GM18526 (cell line): Measurements from ENCODE around the gene OXSR1.

Source experiments
- POLR2A ChIP-seq: IDR thresholded peaks from 3 replicates; pipeline ENCODE4 v1.6.1; 2011; ENCODE audit not compliant: insufficient read length; ENCODE audit errors: extremely low read depth

The OXSR1 gene

DNA sequence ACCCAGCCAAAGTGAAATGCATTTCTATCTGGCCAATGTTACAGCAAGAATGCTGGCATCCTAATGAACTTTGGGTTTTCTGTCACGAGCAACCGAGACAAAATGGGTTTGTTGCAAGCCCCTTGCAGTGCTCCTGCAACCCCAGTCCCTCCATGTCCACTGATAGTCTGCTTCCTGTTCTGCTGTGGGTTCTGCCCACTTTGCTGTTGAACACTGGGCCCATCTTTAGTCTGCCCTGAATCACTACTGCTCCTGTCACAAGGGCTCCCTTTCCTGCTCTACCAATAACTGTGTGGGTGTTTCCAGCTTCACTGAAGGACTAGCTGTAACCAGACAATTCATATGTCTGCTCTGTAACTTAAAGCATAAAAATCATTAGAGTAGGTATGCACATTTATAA is 12.7 kb upstream of the OXSR1 start:
- TF ChIP-seq POLR2A: no peak

DNA sequence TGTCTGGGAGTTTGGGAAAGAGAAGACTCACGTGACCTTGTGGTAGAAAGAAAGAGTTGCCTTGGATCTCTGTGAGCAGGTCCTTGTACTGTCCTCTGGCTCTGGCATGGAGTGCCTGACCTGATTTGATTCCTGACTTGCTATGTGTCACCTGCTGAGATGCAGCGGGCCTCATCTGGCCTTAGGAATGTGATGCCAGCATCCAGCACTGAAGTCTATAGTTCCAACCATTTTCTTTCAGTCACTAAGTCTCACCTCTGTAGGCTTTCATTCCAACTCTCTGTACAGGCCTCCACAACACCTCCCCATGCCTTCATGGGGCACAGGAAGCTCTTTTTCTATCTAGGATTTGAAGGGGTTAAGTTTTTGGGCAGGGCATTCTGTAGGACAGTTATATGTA is 12.1 kb upstream of the OXSR1 start:
- no peak for TF ChIP-seq POLR2A

DNA sequence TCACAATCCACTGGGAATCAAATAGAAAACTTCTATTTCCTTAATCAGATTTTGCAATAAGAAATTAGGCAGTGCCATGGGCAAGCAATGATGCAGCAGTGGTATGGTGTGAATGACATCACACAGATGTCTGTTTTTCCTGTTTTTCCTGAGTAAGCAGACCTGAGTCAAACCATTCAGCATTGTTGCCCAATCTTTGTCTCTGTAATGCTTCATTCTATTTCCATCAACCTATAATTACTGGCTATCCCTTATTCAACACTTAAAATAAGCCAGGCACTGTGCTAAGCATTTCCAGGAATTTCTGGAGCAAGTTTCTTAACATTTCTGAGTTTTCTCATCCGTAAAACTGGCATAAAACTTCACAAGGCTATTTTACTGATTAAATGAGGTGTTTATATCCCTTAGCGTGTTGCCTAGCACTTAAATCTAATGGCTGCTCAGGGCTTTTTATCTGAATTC is 11.3 kb upstream of the OXSR1 start:
- no peak for TF ChIP-seq POLR2A

DNA sequence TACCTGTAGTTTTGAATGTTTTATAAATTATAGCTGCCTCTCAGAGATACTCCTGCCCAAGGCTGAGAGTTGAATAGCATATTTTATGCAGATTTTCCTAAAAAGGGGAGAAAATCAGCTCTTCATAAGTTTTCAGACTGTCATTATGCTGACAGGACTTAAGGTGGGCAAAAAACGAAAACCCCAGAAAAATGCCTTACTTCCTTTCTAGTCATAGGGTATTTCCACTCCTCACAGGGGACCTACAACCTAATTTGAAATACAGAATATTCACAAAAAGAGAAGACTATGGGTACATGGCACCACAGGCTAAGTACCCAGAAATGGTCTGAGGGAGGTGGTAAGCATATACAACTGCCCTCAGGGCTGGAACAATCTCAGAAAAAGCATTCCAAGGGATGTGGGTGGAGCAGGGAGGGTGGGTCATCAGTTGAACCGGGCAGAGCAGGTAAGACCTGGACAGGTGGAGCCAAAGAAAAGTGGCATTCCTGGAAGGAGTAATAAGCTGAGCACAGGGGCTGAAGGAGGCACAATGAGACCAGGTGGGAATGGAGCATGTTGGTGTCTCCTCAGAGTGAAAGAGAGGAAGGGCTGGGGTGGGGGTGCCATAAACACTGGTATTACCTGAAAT is 10.6 kb upstream of the OXSR1 start:
- no peak for TF ChIP-seq POLR2A

DNA sequence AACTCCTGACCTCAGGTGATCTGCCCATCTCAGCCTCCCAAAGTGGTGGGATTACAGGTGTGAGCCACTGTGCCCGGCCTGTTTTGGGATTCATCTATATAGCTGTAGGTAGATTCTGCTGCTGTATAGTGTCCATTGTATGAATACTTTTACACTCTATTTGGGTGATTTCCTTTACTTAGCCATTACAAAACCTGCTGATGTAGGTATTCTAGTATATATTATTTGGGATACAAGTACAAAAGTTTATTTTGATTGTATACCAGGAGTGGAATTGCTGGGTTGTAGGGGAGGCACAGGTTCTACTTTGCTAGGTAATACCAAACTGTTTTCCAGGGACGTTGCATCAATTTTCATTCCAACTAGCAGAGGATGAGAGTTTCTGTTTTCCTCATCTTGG is 9.5 kb upstream of the OXSR1 start:
- no peak for TF ChIP-seq POLR2A

DNA sequence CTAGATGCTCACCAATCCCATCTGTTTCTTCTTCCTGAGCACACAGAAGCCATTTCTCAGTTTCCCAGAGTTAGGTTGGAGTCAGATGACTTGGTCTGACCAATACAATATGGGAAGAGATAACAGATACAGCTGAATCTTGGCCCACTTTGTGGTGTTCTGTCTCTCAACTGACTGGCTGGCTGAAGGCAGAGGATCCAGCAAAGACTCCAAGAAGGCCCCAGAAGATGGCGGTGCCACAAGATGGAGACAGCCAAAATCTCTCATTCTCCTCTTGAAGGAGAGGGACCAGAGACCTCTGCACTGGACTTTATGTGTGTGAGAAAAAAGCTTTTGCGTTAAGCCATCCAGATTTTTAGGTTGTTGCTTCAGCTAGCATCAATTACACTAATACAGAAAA is 8.2 kb upstream of the OXSR1 start:
- TF ChIP-seq POLR2A: no peak

DNA sequence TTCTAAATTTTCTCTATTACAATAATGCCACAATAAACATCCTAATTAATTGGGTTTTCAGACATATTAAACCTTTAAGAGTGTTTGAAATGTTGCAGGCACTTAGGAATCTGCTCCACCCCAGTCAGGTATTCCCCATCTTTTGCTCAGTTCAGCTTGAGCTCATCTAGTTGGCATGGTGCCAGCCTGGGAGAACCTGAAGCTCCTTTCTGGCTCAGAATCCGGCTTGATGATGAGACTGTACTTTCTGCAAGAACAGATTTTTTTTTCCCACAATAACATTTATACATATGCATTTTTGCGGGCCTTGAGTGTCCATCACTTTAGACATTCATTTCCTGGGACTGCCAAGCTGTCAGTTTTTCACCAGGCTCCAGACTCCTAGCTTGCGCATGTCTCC is 7.7 kb upstream of the OXSR1 start:
- TF ChIP-seq POLR2A: no peak

DNA sequence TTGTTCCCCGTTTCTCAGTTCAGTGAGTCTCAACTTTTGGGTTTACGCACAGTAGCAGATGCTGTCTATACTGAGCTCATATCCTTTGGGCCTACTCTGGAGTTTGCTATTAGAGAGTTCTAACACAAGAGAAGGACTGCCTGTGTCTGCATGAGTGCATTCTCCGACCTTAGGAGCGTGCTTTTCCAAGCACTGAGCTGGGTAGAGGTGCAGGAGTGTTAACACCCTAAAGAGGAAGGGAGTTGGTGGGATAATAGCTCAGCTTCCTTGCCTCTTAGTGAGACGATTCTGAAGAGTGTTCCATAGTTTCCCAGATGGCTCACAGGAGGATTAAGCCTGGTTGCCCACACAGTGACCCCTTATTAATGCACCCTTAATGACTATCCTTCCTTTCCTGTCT is 6.9 kb upstream of the OXSR1 start:
- no peak for TF ChIP-seq POLR2A

DNA sequence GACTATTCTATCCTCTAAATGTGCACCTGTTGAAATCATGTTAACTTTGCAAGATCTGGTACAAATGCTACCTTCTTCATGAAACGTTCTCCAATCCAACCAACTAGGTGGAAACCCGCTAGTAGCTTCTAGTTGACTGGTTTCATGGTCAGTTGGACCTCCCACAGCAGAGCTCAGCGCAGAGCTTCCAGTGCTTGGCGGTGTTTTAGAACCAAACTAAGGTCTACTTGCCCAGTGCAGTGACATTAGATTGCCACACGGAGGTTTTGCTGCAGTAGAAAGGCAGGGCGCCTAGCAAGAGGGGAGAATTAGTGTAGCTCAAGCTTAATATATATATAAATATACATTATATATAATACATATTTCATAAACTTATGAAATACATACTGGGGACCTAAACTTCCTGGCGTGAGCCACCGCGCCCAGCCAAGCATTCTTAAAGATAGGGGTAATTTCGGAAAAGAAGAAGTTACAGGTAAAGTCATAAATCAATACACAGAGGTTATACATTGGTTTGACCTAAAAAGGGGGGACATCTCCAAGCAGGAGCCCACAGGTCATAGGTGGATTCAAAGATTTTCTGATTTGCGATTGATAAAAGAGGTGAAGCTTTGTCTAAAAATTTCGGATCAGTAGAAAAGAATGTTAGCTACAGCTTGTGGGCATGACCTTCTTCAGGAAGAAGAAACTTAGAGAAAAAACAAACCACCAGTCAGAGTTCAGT is 2.1 kb upstream of the OXSR1 start:
- TF ChIP-seq POLR2A: no peak

DNA sequence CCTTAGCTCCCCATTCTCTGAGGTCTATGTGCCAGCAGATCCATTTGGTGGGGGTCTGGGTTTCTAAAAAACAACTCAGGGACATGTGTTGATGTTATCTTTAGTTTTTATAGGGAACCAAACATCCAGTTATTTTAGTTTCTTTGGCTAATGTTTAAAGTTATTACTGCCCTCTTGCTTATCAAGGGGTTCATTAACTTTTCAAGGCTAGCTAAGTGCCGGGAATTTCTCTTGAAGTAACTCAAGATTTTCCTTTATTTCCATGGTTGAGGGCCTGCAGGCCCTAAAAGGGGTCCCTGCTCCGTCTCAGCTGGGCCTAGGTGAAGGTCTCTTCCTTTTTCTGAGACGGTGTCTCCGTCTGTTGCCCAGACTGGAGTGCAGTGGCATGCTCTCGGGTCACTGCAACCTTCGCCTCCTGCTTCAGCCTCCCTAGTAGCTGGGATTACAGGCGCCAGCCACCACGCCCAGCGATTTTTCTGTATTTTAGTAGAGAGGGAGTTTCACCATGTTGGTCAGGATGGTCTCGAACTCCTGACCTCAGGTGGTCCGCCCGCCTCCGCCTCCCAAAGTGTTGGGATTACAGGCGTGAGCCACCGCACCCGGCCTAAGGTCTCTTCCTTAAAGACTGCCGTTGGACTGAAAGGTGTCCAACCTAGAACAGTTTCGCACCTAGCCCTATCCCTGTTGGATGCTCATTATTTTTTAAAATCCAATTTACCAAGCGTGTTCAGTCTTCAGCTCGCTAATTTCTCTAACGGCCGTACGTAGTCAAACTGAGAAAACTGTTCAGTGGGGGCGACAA is 1.3 kb upstream of the OXSR1 start:
- TF ChIP-seq POLR2A: no peak

DNA sequence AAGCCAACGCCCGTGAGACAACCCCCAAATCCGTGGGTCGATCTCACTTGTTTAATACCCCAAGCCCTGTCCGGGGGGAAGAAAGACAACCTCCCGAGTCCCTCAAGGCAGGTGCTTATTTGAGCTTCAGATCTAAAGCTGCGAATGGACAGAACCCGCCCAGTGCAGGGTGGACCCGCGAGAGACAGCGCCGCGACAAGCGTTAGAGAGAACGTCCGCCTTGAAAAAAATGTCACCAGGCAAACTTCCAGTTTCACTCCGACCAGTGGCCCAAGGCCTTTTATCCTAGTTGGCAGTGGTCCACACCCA is 740 bp upstream of the OXSR1 start:
- TF ChIP-seq POLR2A: no peak

DNA sequence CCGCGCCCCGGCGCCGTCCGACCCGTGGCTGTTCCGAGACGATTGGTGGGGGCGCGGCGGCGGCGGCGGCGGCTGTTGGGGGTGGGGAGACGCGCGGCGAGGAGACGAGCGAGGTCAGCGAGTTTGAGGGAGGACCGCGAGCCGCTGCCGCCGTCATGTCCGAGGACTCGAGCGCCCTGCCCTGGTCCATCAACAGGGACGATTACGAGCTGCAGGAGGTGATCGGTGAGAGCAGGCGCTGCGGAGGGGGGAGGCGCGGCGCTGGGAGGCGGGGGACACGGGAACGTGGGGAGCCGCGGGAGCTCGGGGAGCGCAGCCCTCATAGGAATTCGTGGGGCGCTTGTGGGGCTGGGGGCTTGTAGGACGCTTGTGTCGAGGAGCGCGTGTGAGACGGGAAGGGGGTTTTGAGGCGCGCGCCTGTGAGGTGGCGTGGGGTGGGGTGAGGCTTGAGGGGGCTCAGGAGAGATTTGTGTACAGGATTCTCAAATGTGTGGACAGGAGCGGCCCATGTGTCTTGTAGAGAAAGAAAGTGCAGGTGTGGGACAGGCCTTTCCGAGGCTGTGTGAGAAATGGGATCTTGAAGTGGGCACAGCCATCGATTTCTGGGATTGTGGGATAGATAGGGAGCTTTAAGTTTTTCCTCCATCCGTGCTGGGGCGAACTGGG is 518 bp downstream of the OXSR1 start:
- no peak for TF ChIP-seq POLR2A

DNA sequence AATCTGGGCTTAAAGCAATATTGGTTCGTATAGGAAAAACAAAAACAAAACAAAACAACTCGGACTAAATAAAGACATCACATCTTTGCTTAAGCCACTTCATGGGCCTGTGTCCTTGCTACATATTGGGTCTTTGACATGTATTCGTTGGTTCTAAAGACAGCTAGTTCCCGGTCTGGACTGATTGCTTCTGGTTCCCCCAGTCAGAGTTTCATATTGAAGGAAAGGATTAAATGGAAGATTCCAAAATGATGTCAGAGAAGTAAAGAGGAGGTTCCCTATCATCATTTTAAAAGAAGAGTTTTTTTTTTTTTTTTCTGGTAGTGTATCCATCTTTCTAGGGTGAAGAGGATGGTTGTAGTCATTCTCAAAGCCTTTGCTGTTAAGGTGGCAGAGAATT is 2.3 kb downstream of the OXSR1 start:
- no peak for TF ChIP-seq POLR2A

DNA sequence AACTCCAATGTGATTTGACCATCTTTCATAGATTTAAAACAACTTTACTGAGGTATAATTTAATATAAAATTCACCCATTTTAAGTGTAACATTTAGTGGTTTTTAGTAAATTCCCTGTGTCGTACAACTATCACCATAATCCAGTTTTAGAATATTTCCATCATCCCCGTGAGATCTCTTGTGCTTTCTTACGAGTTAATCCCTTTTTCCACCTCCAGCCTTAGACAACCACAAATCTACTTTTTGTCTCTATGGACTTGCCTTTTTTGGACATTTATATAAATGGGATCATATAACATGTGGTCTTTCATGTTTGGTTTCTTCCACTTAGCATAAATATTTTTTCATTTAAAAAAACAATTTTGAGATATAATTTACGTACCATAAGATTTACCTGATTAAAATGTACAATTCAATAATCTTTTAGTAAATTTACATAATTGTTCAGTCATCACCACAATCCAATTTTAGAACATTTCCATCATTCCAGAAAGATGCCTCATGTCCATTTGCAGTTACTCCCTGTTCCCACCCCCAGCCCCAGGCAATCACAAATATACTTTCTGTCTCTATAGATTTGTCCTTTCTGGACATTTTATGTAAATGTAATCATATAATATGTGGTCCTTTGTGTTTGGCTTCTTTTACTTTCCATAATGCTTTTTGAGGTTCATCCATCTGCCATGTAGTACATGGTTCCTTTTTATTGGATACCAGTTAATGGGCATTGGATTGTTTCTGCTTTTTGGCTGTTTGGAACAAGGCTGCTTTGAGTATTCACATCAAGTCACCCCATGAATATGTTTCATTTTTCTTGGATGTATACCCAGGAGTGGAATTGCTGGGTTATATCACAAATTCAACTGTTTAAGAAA is 3.1 kb downstream of the OXSR1 start:
- no peak for TF ChIP-seq POLR2A

DNA sequence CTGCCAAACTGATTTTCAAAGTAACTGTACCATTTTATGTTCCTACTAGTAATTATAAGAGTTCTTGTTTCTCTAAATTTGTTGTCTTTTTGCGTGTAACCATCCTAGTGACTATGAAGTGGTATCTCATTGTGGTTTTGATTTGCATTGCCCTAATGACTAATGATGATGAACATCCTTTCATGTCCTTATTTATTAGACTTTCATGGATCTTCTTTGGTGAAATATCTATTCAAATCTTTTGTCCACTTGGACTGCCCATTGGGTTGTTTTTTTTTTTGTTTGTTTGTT is 3.6 kb downstream of the OXSR1 start:
- no peak for TF ChIP-seq POLR2A
